Neuron (in vitro differentiated cells): Measurements from ENCODE around the gene SDK2.

Experiments used
- H2AFZ ChIP-seq: one replicate; pipeline ENCODE4 v1.6.1; 2013; ENCODE audit warnings: low read depth, mild to moderate bottlenecking, inconsistent platforms, low read length, moderate library complexity
- H3K27me3 ChIP-seq: one replicate; pipeline ENCODE4 v1.6.1; 2013; ENCODE audit warnings: low read length; ENCODE audit not compliant: insufficient read depth
- H3K36me3 ChIP-seq: one replicate; pipeline ENCODE4 v1.6.1; 2013; ENCODE audit warnings: low read length; ENCODE audit not compliant: insufficient read depth
- H3K4me1 ChIP-seq: one replicate; pipeline ENCODE4 v1.6.1; 2013; ENCODE audit warnings: low read length; ENCODE audit not compliant: insufficient read depth
- H3K4me3 ChIP-seq: 2 replicates; pipeline ENCODE4 v1.5.1; 2013; ENCODE audit warnings: mild to moderate bottlenecking, low read length, moderate library complexity
- H3K9me3 ChIP-seq: one replicate; pipeline ENCODE4 v1.6.1; 2013; ENCODE audit warnings: low read length

Gene SDK2

DNA sequence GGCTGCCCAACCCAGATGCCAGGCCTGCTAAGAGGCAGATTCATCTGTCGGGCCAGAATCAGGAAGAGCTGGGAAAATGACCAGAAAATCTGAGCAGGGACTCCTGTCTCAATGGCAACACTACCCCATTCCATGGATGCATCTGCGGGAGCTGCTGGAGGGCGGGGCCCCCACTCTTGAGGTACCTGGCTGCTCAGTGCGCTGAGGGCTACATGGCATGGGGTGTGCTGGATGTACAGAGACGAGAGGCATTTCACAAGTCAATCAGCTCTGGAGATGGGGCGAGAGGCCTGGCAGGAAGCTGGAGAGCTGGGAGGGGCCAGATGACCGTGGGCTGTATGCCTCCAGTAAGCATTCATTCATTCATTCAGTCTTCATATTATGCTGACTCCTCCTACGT is 6.4 kb downstream of the SDK2 start:
- Histone ChIP-seq H3K4me1 (peaks cover 24% of the 10 kb centered on the region), H3K4me3 (no peak overlapping the region), H3K27me3 (no peaks in the 10 kb centered on the region), H3K36me3 (peaks cover 3% of the 10 kb centered on the region), H3K9me3 (no peaks in the 10 kb centered on the region), H2AFZ (no peak overlapping the region)

DNA sequence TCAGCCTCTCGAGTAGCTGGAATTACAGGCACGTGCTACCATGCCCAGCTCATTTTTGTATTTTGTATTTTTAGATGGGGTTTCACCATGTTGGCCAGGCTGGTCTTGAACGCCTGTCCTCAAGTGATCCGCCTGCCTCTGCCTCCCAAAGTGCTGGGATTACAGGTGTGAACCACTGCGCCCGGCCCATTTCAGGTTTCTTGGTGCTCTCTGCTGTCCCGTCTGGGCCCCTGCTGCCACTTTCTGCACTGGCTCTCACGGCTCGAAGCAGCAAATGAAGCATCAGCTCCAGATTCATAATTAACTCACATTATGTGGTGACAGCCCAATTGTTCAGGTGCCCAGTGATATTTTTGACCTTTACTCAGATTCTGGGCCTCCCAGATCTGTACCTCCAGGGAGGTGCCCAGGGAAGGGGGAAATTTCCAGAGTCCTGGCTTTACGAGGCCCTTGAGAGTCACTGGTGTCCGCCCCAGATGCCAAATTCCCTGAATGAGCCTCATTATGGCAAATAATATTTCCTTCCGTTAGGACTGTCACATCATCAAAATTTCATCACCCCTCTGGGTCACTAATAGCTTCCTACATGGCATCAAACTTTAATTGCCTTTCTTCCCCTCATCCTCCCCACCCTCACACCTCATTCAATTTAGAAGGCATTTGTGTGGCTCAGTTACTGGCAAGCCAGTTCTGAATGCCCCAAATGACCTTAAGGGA is 9.0 kb downstream of the SDK2 start:
- H3K27me3 ChIP-seq: no peaks in the 10 kb centered on the region
- H2AFZ ChIP-seq: no peak overlapping the region
- H3K4me1 ChIP-seq: peaks cover under 1% of the 10 kb centered on the region
- H3K36me3 ChIP-seq: peaks cover 3% of the 10 kb centered on the region
- no peaks in the 10 kb centered on the region for H3K9me3 ChIP-seq
- no peak overlapping the region for H3K4me3 ChIP-seq

DNA sequence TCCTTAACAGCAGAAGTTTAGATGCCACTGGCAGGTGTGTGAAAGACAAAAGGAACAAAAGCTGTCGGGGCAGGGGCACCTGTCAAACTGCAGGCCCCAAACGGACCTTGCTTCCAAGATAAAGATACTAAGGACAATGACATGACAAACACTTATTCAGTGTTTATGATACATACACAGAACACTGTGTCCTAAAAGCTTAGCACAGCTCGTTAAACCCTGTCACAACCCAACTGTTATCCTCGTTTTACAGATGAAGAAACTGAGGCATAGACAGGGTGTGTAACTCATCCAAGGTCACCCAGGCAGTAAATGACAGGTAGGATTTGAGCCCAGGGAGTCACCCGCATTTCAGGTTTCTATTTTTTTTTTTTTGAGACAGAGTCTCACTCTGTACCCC is 9.6 kb downstream of the SDK2 start:
- Histone ChIP-seq H3K4me3 (no peak overlapping the region), H3K27me3 (no peaks in the 10 kb centered on the region), H3K36me3 (peaks cover 3% of the 10 kb centered on the region), H3K4me1 (no peaks in the 10 kb centered on the region), H3K9me3 (no peaks in the 10 kb centered on the region), H2AFZ (no peak overlapping the region)

DNA sequence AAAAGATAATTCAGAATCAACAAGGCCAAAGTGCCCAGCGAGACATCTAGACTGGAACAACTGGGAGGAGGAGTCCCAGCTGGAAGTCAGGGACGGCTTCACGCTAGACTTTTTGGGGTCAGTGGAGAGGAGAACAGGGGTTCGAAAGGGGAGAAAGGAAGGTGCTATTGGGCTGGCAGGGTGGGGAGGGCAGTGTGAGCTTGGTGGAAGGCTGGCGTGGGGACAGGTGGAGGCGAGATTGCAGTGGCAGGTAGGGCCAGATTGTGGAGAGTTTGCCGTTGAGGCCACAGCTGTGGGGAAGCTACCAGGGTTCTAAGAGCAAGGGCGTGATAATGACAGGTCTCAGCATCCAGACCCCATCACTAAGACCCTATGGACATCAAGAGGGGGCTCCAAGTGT is 10.5 kb downstream of the SDK2 start:
- Histone ChIP-seq H3K27me3 (no peaks in the 10 kb centered on the region), H3K4me3 (no peak overlapping the region), H2AFZ (no peak overlapping the region), H3K9me3 (no peaks in the 10 kb centered on the region), H3K36me3 (peaks cover 3% of the 10 kb centered on the region), H3K4me1 (no peaks in the 10 kb centered on the region)

DNA sequence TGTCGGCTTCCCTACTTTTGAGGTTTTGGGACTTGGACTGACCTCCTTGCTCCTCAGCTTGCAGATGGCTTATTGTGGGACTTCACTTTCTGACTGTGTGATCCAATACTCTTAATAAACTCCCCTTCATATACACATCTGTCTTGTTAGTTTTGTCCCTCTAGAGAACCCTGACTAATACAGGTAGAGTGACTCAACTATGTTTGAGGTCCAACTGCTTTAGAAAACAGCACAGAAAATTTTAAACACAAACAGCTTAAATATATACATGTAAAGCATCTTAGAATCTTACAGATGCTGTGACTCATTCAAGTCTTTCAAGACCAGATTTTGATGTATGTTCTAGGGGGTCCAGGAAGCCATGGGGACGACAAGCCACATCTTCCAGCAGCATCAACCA is 11.7 kb downstream of the SDK2 start:
- no peak overlapping the region for H3K4me3 ChIP-seq
- no peaks in the 10 kb centered on the region for H3K27me3 ChIP-seq
- no peak overlapping the region for H2AFZ ChIP-seq
- no peaks in the 10 kb centered on the region for H3K36me3 ChIP-seq
- H3K4me1 ChIP-seq: no peaks in the 10 kb centered on the region
- H3K9me3 ChIP-seq: no peaks in the 10 kb centered on the region

DNA sequence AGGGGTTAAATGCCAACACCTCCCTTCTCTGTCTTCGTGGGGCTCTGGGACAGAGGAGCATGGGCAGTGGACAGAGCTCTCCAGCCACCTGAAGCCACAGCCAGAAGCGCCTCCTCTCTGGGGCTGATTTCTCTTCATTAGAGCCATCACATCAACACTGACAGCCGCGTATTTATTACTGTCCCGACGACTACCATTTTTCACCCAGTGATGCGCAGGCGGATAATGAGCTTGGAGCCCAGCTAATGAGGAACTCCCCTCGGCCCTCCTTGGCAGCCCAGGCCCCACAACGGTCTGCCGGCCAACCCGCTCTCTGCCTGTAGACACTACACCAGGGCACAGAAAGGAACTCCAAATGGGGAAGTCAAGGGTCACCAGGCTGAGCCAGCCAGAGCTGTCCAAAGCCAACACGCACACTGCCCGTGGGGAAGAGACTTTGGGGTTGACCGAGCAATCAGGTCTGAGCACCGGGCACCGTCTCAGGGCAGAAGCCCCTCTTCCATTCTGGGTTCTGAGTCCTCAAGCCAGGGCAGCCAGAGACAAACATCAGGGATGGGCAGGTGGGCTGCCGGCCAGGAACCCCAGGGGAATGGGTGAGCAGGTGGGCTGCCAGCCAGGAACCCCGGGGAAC is 13.2 kb downstream of the SDK2 start:
- H3K36me3 ChIP-seq: no peaks in the 10 kb centered on the region
- H3K27me3 ChIP-seq: no peaks in the 10 kb centered on the region
- no peak overlapping the region for H3K4me3 ChIP-seq
- peaks cover 6% of the 10 kb centered on the region for H3K4me1 ChIP-seq
- H2AFZ ChIP-seq: no peak overlapping the region
- no peaks in the 10 kb centered on the region for H3K9me3 ChIP-seq

DNA sequence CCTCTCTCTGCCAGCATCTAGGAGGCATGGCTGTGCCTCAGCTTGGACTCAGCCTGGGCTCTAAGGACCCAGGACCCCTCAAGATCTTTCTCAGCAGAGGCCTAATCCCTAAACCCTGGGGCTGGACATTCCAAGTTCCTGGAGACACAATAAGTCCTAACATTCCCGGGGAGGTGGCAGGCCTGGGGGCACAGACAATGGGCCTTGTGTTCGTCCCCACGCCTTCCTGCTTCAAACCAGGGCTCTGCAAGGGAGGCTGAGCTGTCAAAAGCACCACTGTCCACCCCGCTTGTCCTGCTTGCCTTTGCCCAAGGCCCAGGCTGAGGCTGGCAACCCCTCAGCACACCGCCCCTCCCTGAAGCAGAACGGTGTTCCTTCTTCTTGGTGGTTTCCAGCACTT is 13.7 kb downstream of the SDK2 start:
- Histone ChIP-seq H3K27me3 (no peaks in the 10 kb centered on the region), H3K36me3 (no peaks in the 10 kb centered on the region)

DNA sequence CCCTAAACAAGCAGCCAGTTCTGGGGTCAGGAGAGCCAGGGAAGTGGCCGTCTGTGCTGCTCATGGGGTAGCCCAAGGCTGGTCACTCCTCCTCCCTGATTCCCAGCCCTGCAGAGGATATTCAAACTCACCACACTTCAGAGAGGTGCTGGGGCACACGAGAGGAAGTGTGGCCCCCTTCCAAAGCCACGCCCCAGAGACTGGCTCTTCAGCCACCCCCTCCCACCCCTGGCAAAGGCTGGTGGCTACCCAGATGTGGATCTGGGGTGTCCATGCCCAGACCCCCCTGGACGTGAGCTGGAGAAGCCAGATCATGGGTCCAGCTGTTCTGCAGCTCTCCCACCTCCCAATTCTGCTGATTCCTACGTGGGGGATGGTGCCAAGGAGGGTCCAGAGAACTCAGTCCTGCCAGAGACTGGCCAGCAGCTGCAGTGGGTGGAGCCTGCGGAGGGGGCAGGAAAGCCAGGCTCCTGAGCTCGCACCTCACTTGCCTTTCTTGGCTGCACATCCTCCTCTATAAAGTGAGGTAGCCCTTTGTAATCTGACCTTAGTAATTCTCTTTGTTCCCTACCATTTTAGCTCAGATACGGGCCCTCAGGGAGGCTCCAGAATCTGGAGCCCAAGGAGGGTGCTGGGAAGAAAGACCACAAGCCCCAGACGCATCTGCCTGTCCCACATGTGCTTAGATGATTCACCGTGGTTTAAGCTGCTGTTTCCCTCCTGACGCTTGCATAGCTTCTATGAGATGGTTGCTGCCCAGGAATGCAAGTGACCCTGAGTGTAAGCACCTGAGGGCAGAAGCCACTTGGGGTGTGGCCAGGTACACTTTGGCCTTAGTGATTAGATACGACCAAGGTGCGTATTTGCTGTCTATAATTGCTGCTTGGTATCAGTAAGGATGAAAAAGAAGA is 15.3 kb downstream of the SDK2 start:
- Histone ChIP-seq H3K4me3 (no peak overlapping the region), H2AFZ (no peak overlapping the region), H3K4me1 (peaks cover 11% of the 10 kb centered on the region), H3K9me3 (no peaks in the 10 kb centered on the region), H3K36me3 (no peaks in the 10 kb centered on the region), H3K27me3 (no peaks in the 10 kb centered on the region)

More for the DNA sequence above, 13.7 kb downstream of the SDK2 start:
- no peaks in the 10 kb centered on the region for H3K9me3 ChIP-seq
- H2AFZ ChIP-seq: no peak overlapping the region
- H3K4me3 ChIP-seq: no peak overlapping the region
- peaks cover 6% of the 10 kb centered on the region for H3K4me1 ChIP-seq

DNA sequence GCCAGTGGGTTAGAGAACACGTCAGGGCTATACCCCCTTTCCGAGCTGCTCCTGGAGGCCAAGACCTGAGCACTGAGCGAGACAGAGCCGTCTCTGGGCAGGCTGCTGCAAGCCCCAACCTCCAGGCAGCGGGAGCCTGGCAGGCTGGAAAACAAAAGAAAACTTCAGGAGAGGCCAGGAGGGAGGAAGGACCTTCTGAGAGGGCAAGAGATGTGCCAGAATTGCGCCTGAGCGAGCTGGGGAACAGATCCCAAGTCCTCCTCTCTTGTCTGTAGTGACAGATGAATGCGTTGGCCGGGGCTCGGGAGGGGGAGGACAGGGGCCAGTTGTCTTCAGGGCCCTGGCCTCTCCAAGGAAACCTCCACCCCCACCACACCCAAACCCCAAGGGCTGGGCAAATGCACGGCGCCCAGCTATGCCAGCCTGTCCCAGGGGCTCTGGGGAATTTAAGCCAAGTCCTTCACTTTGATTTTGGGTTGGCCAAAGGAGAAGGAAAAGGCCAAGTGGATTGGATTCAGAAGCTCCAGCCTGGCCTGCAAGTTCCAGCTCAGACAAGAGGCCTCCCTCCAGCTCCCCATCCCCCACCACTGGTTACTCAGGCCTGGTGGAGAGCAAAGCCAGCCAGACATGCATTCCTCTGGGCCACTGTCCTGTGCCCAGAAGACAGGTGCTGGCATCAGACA is 18.1 kb downstream of the SDK2 start:
- H2AFZ ChIP-seq: no peak overlapping the region
- H3K4me1 ChIP-seq: peaks cover 18% of the 10 kb centered on the region
- H3K36me3 ChIP-seq: no peaks in the 10 kb centered on the region
- H3K4me3 ChIP-seq: no peak overlapping the region
- H3K27me3 ChIP-seq: no peaks in the 10 kb centered on the region
- peaks cover 2% of the 10 kb centered on the region for H3K9me3 ChIP-seq

DNA sequence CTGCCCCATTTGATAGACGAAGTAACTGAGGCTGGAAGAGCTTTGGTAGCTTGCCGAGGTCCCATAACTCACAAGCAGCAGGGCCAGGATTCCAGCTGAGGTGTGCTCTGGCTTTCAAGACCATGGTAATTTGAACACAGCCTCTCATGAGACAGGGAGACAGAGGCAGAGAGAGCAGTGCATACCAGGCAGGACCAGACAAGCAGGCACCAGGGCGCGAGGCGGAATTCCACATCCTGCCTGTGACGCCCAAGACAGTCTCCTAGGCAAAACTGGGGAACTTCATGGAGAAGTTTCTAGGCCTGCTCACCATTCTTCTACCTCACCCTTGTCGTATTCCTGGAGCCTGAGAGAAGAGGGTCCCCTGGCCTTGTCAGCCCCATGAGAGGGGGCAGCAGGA is 19.2 kb downstream of the SDK2 start:
- H2AFZ ChIP-seq: no peak overlapping the region
- peaks cover 18% of the 10 kb centered on the region for H3K4me1 ChIP-seq
- no peaks in the 10 kb centered on the region for H3K27me3 ChIP-seq
- peaks cover 2% of the 10 kb centered on the region for H3K9me3 ChIP-seq
- H3K4me3 ChIP-seq: no peak overlapping the region
- no peaks in the 10 kb centered on the region for H3K36me3 ChIP-seq

DNA sequence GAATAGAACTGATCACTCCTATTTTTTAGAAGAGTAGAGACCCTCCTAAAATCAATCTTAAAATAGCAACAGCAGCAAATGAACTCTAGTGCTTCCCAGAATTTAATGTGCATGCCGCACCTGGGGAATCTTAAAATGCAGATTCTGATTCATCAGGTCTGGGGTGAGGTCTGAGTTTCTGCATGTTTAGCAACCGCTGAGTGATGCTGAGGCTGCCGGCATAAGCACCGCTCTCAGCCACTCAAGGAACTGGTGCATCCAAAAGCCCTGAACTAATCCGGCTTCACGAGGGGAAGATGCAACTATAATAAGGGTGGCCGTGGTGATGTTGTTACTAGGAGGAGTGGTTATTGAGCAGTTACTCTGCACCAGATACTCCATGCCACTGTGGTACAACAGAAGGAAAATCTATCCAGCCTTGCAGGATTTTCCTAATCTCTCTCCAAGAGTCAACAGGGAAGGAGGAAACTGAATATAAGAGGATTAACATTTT is 19.7 kb downstream of the SDK2 start:
- Histone ChIP-seq H3K36me3 (no peaks in the 10 kb centered on the region), H3K4me3 (no peak overlapping the region), H2AFZ (no peak overlapping the region), H3K27me3 (no peaks in the 10 kb centered on the region), H3K9me3 (peaks cover 5% of the 10 kb centered on the region), H3K4me1 (peaks cover 18% of the 10 kb centered on the region)

DNA sequence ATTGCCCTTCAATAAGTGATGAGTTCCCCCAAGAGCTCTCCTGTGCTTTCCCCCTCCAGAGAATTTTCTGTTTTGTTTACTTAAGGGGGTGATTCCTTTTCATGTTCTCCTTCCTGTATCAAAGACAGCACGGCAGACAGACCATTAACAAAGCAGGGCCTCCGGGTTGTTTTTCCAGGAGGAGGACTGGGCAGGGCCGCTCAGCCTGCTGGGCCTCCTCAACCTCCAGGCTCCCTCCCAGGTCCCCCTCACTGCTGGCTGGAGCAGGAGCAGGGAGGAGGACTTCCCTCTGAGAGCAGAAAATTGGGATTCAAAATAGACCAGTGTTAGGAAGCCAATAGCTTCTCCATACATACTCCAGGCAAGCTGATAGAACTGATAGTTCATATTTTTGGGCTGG is 20.4 kb downstream of the SDK2 start:
- Histone ChIP-seq H3K4me1 (peaks cover 18% of the 10 kb centered on the region), H3K9me3 (peaks cover 10% of the 10 kb centered on the region), H3K36me3 (no peaks in the 10 kb centered on the region), H3K4me3 (no peak overlapping the region), H2AFZ (no peak overlapping the region), H3K27me3 (no peaks in the 10 kb centered on the region)
